Left ventricle myocardium inferior (tissue), 1 donor: ENCODE measurements around the gene SLC15A1. TPM values are rescaled to one million over a fixed set of nuclear protein-coding genes. Genes with fewer than 3 reads are reported as not detected.

Experiments
- DNase-seq: peaks from one replicate; pipeline ENCODE4 v3.0.0-alpha.2; 2020
- H3K27ac ChIP-seq: fragments of 200-600 bp; replicated peaks from 2 replicates; pipeline ENCODE4 v1.8.0; 2021
- H3K27me3 ChIP-seq: fragments of 200-600 bp; 2 replicates; pipeline ENCODE4 v1.8.0; 2021; ENCODE audit warnings: low read depth
- H3K36me3 ChIP-seq: fragments of 200-600 bp; 2 replicates; pipeline ENCODE4 v1.8.0; 2021
- H3K4me1 ChIP-seq: fragments of 200-600 bp; 2 replicates; pipeline ENCODE4 v1.8.0; 2021
- H3K4me3 ChIP-seq: fragments of 200-600 bp; 2 replicates; pipeline ENCODE4 v1.8.0; 2021; ENCODE audit warnings: mild to moderate bottlenecking, moderate library complexity
- H3K9me3 ChIP-seq: fragments of 200-600 bp; replicated peaks from 2 replicates; pipeline ENCODE4 v1.8.0; 2021
- intact Hi-C: fragments of 100-400 bp; cut with micrococcal nuclease; formaldehyde crosslinking; loops from one replicate; pipeline ENCODE4 v1.11.0; 2022
- total RNA-seq: library from RNA; stranded (reverse); fragmentation: NEBNext Ultra II Directional; extraction: Animal tissue kit (Norgen Biotek cat#: 25700); gene quantifications from one replicate; pipeline ENCODE4 v1.2.1, GENCODE V29; 2021
- TF ChIP-seq, protein P1 (sequence below): fragments of 200-600 bp; IDR thresholded peaks from 2 replicates; pipeline ENCODE4 v1.8.0; 2021; ENCODE audit warnings: antibody characterized with exemption, mild to moderate bottlenecking, borderline replicate concordance
- donor health status: DM: no; HTN: yes; CAD: no; lungs with severe emphysema.

SLC15A1 gene
- total RNA-seq, 1 donor from 2014 or later = not detected

DNA sequence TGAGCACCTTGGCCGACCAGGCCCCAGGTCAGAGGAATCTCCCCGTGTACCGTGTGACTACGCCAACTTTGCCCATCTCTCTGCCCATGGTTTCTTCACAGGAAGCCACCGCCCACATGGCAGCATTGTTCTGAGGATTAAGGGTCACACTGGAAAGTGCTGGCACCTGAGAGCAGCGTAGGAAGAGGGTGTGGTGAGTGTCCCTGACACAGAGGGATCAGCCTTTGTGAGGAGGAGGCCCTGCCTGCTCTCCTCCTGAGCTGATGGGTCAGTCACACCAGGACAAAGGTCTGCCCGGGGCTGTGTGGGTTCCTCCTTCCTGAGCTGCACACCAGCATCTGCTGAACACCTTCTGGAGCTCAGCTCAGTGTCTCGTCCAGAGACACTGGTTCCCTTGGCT lies 32.2 kb upstream of the SLC15A1 start:
- TF ChIP-seq, protein P1, sequence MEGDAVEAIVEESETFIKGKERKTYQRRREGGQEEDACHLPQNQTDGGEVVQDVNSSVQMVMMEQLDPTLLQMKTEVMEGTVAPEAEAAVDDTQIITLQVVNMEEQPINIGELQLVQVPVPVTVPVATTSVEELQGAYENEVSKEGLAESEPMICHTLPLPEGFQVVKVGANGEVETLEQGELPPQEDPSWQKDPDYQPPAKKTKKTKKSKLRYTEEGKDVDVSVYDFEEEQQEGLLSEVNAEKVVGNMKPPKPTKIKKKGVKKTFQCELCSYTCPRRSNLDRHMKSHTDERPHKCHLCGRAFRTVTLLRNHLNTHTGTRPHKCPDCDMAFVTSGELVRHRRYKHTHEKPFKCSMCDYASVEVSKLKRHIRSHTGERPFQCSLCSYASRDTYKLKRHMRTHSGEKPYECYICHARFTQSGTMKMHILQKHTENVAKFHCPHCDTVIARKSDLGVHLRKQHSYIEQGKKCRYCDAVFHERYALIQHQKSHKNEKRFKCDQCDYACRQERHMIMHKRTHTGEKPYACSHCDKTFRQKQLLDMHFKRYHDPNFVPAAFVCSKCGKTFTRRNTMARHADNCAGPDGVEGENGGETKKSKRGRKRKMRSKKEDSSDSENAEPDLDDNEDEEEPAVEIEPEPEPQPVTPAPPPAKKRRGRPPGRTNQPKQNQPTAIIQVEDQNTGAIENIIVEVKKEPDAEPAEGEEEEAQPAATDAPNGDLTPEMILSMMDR = no peak
- no peak overlapping the region for H3K4me3 ChIP-seq
- H3K4me1 ChIP-seq = no peaks in the 10 kb centered on the region

DNA sequence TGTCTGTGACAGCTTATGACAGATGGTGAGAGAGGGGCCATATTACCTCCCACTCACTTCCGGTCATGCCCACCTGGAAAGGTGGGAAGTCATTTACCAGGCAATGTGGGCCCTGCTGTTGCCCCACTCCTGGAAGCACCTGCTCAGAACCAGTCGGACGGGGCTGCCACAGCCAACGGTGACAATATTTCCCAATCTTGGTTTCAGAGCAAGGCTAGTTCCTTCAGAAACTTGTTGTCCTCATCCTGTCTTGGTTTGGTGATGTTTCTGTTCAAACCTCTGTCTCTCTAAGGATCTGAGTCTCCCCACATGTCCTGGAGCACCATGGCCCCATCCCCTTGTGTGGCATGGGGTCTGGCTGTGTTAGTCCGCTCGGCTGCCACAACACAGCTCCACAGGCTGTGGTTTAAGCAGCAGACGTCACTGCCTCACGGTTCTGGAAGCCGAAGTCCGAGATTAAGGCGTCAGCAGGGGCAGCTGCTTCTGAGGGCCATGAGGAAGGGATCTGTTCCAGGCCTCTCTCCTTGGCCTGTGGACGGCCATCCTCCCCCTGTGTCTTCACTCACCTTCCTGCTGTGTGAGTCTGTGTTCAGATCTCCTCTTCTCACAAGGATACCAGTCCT lies 31.5 kb upstream of the SLC15A1 start:
- Histone ChIP-seq H3K4me3 (no peak overlapping the region), H3K9me3 (peaks cover 4% of the 10 kb centered on the region), H3K36me3 (no peaks in the 10 kb centered on the region), H3K27ac (no peak overlapping the region), H3K4me1 (no peaks in the 10 kb centered on the region), H3K27me3 (peaks cover 37% of the 10 kb centered on the region)
- intact Hi-C loops = no loop called here
- TF ChIP-seq, protein P1 = no peak
- DNase-seq = no peak

More for the DNA sequence above, 32.2 kb upstream of the SLC15A1 start:
- Histone ChIP-seq H3K27me3 (peaks cover 33% of the 10 kb centered on the region), H3K9me3 (peaks cover 4% of the 10 kb centered on the region), H3K27ac (no peak overlapping the region), H3K36me3 (no peaks in the 10 kb centered on the region)
- intact Hi-C loops = no loop called here
- no peak for DNase-seq

DNA sequence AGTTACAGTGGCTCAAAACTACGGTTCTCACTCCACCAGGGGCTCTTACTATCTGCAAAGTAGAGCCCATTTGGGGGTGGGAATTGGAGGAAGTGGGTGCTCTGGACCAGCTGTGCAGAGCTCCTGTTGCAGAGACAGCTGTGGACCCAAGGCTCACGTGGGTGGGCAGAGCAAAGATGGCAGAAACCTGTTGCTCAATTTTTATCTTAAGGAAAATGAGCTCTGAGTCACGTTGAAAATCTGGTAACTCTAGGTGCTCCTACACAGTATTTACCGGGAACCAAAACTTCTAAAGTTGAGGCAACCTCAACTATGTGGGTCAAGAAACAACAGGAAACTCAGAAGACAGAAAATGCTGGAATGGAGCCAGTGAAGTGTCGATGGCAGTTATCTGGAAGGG lies 30.2 kb upstream of the SLC15A1 start:
- peaks cover 4% of the 10 kb centered on the region for H3K9me3 ChIP-seq
- no peaks in the 10 kb centered on the region for H3K4me1 ChIP-seq
- DNase-seq = no peak
- H3K27me3 ChIP-seq = peaks cover 28% of the 10 kb centered on the region
- no peaks in the 10 kb centered on the region for H3K36me3 ChIP-seq
- no peak overlapping the region for H3K4me3 ChIP-seq
- intact Hi-C loops = no loop called here
- H3K27ac ChIP-seq = no peak overlapping the region
- TF ChIP-seq, protein P1 = no peak

DNA sequence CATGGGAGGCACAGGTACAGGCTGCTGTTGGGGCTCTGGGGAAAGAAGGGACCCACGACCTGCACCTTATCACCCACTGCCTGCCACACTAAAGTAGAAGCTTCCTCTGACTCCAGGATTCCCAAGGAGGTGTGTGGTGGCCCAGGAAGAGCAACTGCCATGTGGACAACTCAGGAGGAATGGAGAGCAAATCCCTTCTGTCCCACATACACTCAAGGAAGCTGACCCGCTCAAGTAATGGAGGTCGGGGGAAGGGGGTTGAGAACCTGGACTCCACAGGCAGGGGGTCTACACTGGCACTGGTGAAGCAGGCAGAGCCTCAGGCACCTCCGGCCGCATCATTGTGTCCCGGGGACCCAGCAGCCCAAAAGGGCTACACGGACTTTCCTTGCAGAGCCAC lies 29.4 kb upstream of the SLC15A1 start:
- Histone ChIP-seq H3K27ac (no peak overlapping the region), H3K4me1 (no peaks in the 10 kb centered on the region), H3K4me3 (no peak overlapping the region), H3K9me3 (peaks cover 4% of the 10 kb centered on the region), H3K36me3 (no peaks in the 10 kb centered on the region), H3K27me3 (peaks cover 28% of the 10 kb centered on the region)
- TF ChIP-seq, protein P1 = no peak
- no peak for DNase-seq
- intact Hi-C loops = no loop called here

DNA sequence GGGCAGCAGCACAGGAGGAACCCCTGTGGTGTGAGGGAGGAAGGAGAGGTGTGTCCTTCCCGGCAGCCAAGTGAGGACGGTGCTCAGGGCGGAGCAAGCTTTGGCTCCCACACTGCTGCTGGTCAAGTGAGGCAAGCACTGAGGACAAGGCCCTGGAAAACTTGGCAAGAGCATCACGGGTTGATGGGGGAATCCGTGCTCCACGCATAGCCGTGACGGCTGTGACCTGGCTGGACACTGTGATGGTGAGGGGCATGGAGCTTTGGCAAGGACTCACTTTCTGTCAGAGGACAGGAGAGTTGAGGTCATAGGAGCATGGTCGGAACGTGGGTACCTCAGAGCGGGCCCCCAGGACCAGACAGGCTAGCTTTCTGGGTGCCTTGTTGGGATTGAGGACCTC lies 29.0 kb upstream of the SLC15A1 start:
- no peaks in the 10 kb centered on the region for H3K36me3 ChIP-seq
- TF ChIP-seq, protein P1 = no peak
- H3K9me3 ChIP-seq = peaks cover 4% of the 10 kb centered on the region
- no peak for DNase-seq
- intact Hi-C loops = no loop called here
- no peak overlapping the region for H3K4me3 ChIP-seq
- no peaks in the 10 kb centered on the region for H3K4me1 ChIP-seq
- H3K27me3 ChIP-seq = peaks cover 28% of the 10 kb centered on the region
- no peak overlapping the region for H3K27ac ChIP-seq
